ENCODE results near the gene KLF2.
"Not testable (repeated sequence)": the region's sequence is repeated elsewhere in the genome, so short reads cannot be mapped to it uniquely, and the experiment has no call there.

DNA sequence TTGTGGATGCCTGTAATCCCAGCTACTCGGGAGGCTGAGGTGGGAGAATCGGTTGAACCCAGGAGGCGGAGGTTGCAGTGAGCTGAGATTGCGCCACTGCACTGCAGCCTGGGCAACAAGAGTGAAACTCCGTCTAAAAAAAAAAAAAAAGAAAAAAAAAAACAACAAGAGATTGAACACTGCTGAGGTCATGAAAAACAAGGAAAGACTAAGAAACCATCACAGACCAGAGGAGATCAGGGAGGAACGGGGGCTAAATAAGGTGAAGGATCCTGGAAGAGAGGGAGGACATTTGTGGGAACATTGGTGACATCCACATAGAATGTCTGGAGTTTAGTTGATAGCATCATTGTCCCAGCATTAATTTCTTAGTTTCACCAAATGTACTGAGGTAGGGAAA lies 19.6 kb upstream of the KLF2 start:
- TF ChIP-seq POLR2AphosphoS5 (IDR thresholded peaks at IDR 0.05; ENCODE audit: borderline replicate concordance, low read depth, low read length); EZH2 (IDR thresholded peaks at IDR 0.05): not testable (repeated sequence)

Measured in SK-N-MC (cell line).